ENCODE data around the gene PSMB5. TPM values are rescaled to one million over a fixed set of nuclear protein-coding genes. Genes with fewer than 3 reads are reported as not detected.
A peak's percentile ranks its signal among the peaks of the same experiment; 100 is the strongest.

The PSMB5 gene
- total and polyA plus RNA-seq, 2 of the 13 experiments (the other 11 are each of a cell fraction or from before 2014, with no cell fraction given) = 705 to 871 TPM

- TF ChIP-seq BCLAF1 (IDR thresholded peaks at IDR 0.05) = no peak
- peak; percentile 40; the same call in 1 of the 2 replicates for TF ChIP-seq ZNF232 (CRISPR knock-in tag; IDR thresholded peaks at IDR 0.05; ENCODE audit: borderline replicate concordance)
- peak; percentile 33; the same call in 1 of the 2 replicates for TF ChIP-seq ZNF501 (CRISPR knock-in tag; IDR thresholded peaks at IDR 0.05)
- TF ChIP-seq SUZ12 (IDR thresholded peaks at IDR 0.05; ENCODE audit: low read depth, low read length) = no peak
- peak; percentile 85; the same call in 1 of the 2 replicates for TF ChIP-seq HES4 (CRISPR knock-in tag; IDR thresholded peaks at IDR 0.05; ENCODE audit: borderline replicate concordance)
- TF ChIP-seq IRX3 (CRISPR knock-in tag; IDR thresholded peaks at IDR 0.05; ENCODE audit: borderline replicate concordance, low read depth) = peak; percentile 90; the same call in 1 of the 2 replicates
- TF ChIP-seq ERF (CRISPR knock-in tag; IDR thresholded peaks at IDR 0.05) = peak; percentile 83
- TF ChIP-seq RAD21 (CRISPR knock-in tag; IDR thresholded peaks at IDR 0.05) = no peak; the same call in 1 of the 2 replicates
- TF ChIP-seq ASH2L (IDR thresholded peaks at IDR 0.05; ENCODE audit: insufficient read length, low read depth, low read length) = peak; percentile 96
- peak; percentile 74 for TF ChIP-seq HNRNPK (IDR thresholded peaks at IDR 0.05; ENCODE audit: low read depth, low read length, poor library complexity, severe bottlenecking)
- peak; percentile 88; the same call in 1 of the 2 replicates for TF ChIP-seq NCOA1 (CRISPR knock-in tag; IDR thresholded peaks at IDR 0.05)
- TF ChIP-seq FOXC1 (CRISPR knock-in tag; IDR thresholded peaks at IDR 0.05; ENCODE audit: borderline replicate concordance) = no peak; the same call in 1 of the 2 replicates
- TF ChIP-seq ZNF784 (CRISPR knock-in tag; IDR thresholded peaks at IDR 0.05; ENCODE audit: borderline replicate concordance) = peak; percentile 75
- TF ChIP-seq NR2C2 (CRISPR knock-in tag; IDR thresholded peaks at IDR 0.05; ENCODE audit: borderline replicate concordance) = peak; percentile 47; the same call in 1 of the 2 replicates
- peak; percentile 24; the same call in 1 of the 2 replicates for TF ChIP-seq IKZF5 (CRISPR knock-in tag; IDR thresholded peaks at IDR 0.05)
- peak; percentile 79 for TF ChIP-seq BORCS8-MEF2B (CRISPR knock-in tag; IDR thresholded peaks at IDR 0.05)
- TF ChIP-seq ADNP (CRISPR knock-in tag; IDR thresholded peaks at IDR 0.05) = no peak
- peak; percentile 87; the same call in 1 of the 2 replicates for TF ChIP-seq TOPORS (CRISPR knock-in tag; IDR thresholded peaks at IDR 0.05)
- TF ChIP-seq NR0B2 (CRISPR knock-in tag; IDR thresholded peaks at IDR 0.05) = peak; percentile 76
- peak; percentile 84 for TF ChIP-seq ARNT2 (CRISPR knock-in tag; IDR thresholded peaks at IDR 0.05; ENCODE audit: low read depth)
- TF ChIP-seq SP5 (CRISPR knock-in tag; IDR thresholded peaks at IDR 0.05; ENCODE audit: borderline replicate concordance, low read depth) = no peak
- TF ChIP-seq ZNF124 (CRISPR knock-in tag; IDR thresholded peaks at IDR 0.05) = no peak; the same call in 1 of the 2 replicates
- TF ChIP-seq ZNF598 (CRISPR knock-in tag; IDR thresholded peaks at IDR 0.05; ENCODE audit: borderline replicate concordance) = peak; percentile 39; the same call in 1 of the 2 replicates
- no peak for TF ChIP-seq KDM1A (CRISPR knock-in tag; IDR thresholded peaks at IDR 0.05)
- peak; percentile 47; the same call in 1 of the 2 replicates for TF ChIP-seq ESRRA (CRISPR knock-in tag; IDR thresholded peaks at IDR 0.05; ENCODE audit: low read depth)
These were observed 24.6 kb downstream of the PSMB5 start, which contains the start of gene C14orf93 (continued) for GRCh38 chr14:23009939-23010726.
